Glomerular endothelial cell (primary cell): Measurements from ENCODE around the gene LRRC28. TPM values are rescaled to one million over a fixed set of nuclear protein-coding genes. Genes with fewer than 3 reads are reported as not detected.

Source experiments
- DNase-seq: peaks from one replicate; pipeline ENCODE4 v3.0.0-alpha.2; 2011; ENCODE audit warnings: low read depth, low spot score; ENCODE audit errors: extremely low read depth
- total RNA-seq: library from RNA; depleted of rRNA; stranded (reverse); fragments of >200 nt; gene quantifications from 2 replicates; pipeline ENCODE4 v1.2.3, GENCODE V29; 2015

The LRRC28 gene
- total RNA-seq, 1 donor from 2014 or later, result 24.4 TPM

GRCh38 chr15:99248000-99248715 lies 3.1 kb upstream of the LRRC28 start:
- no peak for DNase-seq

GRCh38 chr15:99249270-99249841 lies 1.9 kb upstream of the LRRC28 start, which contains the start of gene TTC23:
Gene TTC23 (minus strand): TSS chr15:99249581. CDS start chr15:99228712, 20,869 bp downstream.
- DNase-seq, result peak; percentile 85

- DNase-seq, result no peak
Observed at GRCh38 chr15:99250001-99250400, 1.3 kb upstream of the LRRC28 start.

- no peak for DNase-seq
Observed at GRCh38 chr15:99250494-99250856, 806 bp upstream of the LRRC28 start.

- no peak for DNase-seq
Observed at GRCh38 chr15:99252326-99252725, 1.0 kb downstream of the LRRC28 start.

GRCh38 chr15:99253381-99254090 lies 2.3 kb downstream of the LRRC28 start:
- DNase-seq, result no peak

- DNase-seq, result no peak
Observed at GRCh38 chr15:99257107-99257750, 5.9 kb downstream of the LRRC28 start.

GRCh38 chr15:99264125-99264524 lies 12.8 kb downstream of the LRRC28 start:
- DNase-seq, result no peak

- no peak for DNase-seq
Observed at GRCh38 chr15:99265541-99266070, 14.3 kb downstream of the LRRC28 start.

- no peak for DNase-seq
Observed at GRCh38 chr15:99267957-99268356, 16.7 kb downstream of the LRRC28 start.

- DNase-seq, result no peak
Observed at GRCh38 chr15:99268431-99268830, 17.1 kb downstream of the LRRC28 start.

- no peak for DNase-seq
Observed at GRCh38 chr15:99273801-99274200, 22.5 kb downstream of the LRRC28 start.

- no peak for DNase-seq
Observed at GRCh38 chr15:99275061-99275460, 23.8 kb downstream of the LRRC28 start.

- DNase-seq, result no peak
Observed at GRCh38 chr15:99275525-99276128, 24.3 kb downstream of the LRRC28 start.

- DNase-seq, result no peak
Observed at GRCh38 chr15:99279290-99279689, 28.0 kb downstream of the LRRC28 start.

GRCh38 chr15:99279827-99280226 lies 28.5 kb downstream of the LRRC28 start:
- DNase-seq, result no peak

GRCh38 chr15:99282121-99282520 lies 30.8 kb downstream of the LRRC28 start:
- no peak for DNase-seq

GRCh38 chr15:99282586-99282985 lies 31.3 kb downstream of the LRRC28 start:
- DNase-seq, result no peak

GRCh38 chr15:99283717-99284116 lies 32.4 kb downstream of the LRRC28 start:
- DNase-seq, result no peak

- DNase-seq, result no peak
Observed at GRCh38 chr15:99291643-99292042, 40.4 kb downstream of the LRRC28 start.

GRCh38 chr15:99295840-99296239 lies 44.6 kb downstream of the LRRC28 start:
- DNase-seq, result no peak
